IMR-90 (cell line): ENCODE results near the gene IL18R1. TPM values are rescaled to one million over a fixed set of nuclear protein-coding genes. Genes with fewer than 3 reads are reported as not detected.

Experiments
- ATAC-seq: fragments of 200-7000 bp; cut with Tn5 transposase; 2 replicates; pipeline ENCODE4 v1.9.1; 2020; ENCODE audit warnings: low read depth, mild to moderate bottlenecking, moderate library complexity
- BruUV-seq: library from RNA; stranded (reverse); fragments of 400-500 nt; replicated peaks from 2 replicates; lab custom pipeline; 2021; lab: Mats Ljungman, UMichigan
- CTCF ChIA-PET: fragments of 300-600 bp; formaldehyde crosslinking; extraction: SDS; loops from one replicate; lab custom pipeline; 2021; ENCODE audit warnings: antibody characterized with exemption; lab: Yijun Ruan, JAX
- POLR2A ChIA-PET: fragments of 300-600 bp; sonication (Branson Sonifier 250); formaldehyde crosslinking; loops from one replicate; lab custom pipeline; 2022; ENCODE audit warnings: antibody characterized with exemption; ENCODE audit not compliant: unreplicated experiment; lab: Charles Lee
- DNase-seq: peaks from one replicate; pipeline ENCODE4 v3.0.0; 2013
- H2AFZ ChIP-seq: replicated peaks from 2 replicates; pipeline ENCODE3; 2013; ENCODE audit warnings: low read length, mild to moderate bottlenecking; ENCODE audit not compliant: poor library complexity
- H2AK5ac ChIP-seq: 2 replicates; pipeline ENCODE4 v1.6.1; 2013; ENCODE audit warnings: low read depth, low read length, inconsistent platforms
- H2AK9ac ChIP-seq: replicated peaks from 2 replicates; pipeline ENCODE3; 2013; ENCODE audit warnings: mild to moderate bottlenecking, low read depth, low read length, moderate library complexity; ENCODE audit not compliant: poor library complexity
- H2BK120ac ChIP-seq: 2 replicates; pipeline ENCODE4 v1.6.1; 2013; ENCODE audit warnings: low read depth, low read length, inconsistent platforms
- H2BK15ac ChIP-seq: 3 replicates; pipeline ENCODE4 v1.6.1; 2013; ENCODE audit warnings: low read depth, low read length, inconsistent platforms
- H2BK20ac ChIP-seq: 2 replicates; pipeline ENCODE4 v1.6.1; 2013; ENCODE audit warnings: low read depth, mild to moderate bottlenecking, inconsistent platforms, low read length, moderate library complexity
- H2BK5ac ChIP-seq: 2 replicates; pipeline ENCODE4 v1.6.1; 2013; ENCODE audit warnings: mild to moderate bottlenecking, low read depth, low read length, inconsistent platforms; ENCODE audit not compliant: poor library complexity, severe bottlenecking
- H3K14ac ChIP-seq: replicated peaks from 2 replicates; pipeline ENCODE4 v1.6.1; 2013; ENCODE audit warnings: low read depth, low read length, inconsistent platforms
- H3K18ac ChIP-seq: 2 replicates; pipeline ENCODE4 v1.6.1; 2013; ENCODE audit warnings: low read depth, low read length, control low read depth
- H3K23ac ChIP-seq: 2 replicates; pipeline ENCODE4 v1.6.1; 2013; ENCODE audit warnings: low read depth, low read length, inconsistent platforms
- H3K27ac ChIP-seq: 2 replicates; pipeline ENCODE4 v1.5.1; 2013; ENCODE audit warnings: mild to moderate bottlenecking, control low read depth, low read length; ENCODE audit not compliant: insufficient read depth
- H3K27me3 ChIP-seq: 2 replicates; pipeline ENCODE4 v1.6.1; 2013; ENCODE audit warnings: low read length; ENCODE audit not compliant: control insufficient read depth, insufficient read depth
- H3K36me3 ChIP-seq: 2 replicates; pipeline ENCODE4 v1.6.1; 2013; ENCODE audit warnings: low read length, mixed read lengths; ENCODE audit not compliant: control insufficient read depth, insufficient read depth
- H3K4ac ChIP-seq: 2 replicates; pipeline ENCODE4 v1.6.1; 2013; ENCODE audit warnings: low read depth, low read length, inconsistent platforms
- H3K4me1 ChIP-seq: 2 replicates; pipeline ENCODE4 v1.6.1; 2013; ENCODE audit warnings: low read length, mixed read lengths; ENCODE audit not compliant: control insufficient read depth, insufficient read depth
- H3K4me2 ChIP-seq: 2 replicates; pipeline ENCODE4 v1.6.1; 2013; ENCODE audit warnings: low read depth, mild to moderate bottlenecking, control low read depth, low read length, moderate library complexity
- H3K4me3 ChIP-seq: 2 replicates; pipeline ENCODE4 v1.5.1; 2013; ENCODE audit warnings: low read depth, mild to moderate bottlenecking, control low read depth, low read length, moderate library complexity; ENCODE audit not compliant: insufficient read depth
- H3K56ac ChIP-seq: 2 replicates; pipeline ENCODE4 v1.6.1; 2013; ENCODE audit warnings: low read length, inconsistent platforms; ENCODE audit not compliant: insufficient read depth; ENCODE audit errors: extremely low read depth
- H3K79me1 ChIP-seq, 2 experiments: 2 replicates each; pipeline ENCODE4 v1.6.1; 2013; ENCODE audit warnings: low read length in 2 of 2, inconsistent platforms in 1 of 2, low read depth in 1 of 2
- H3K9ac ChIP-seq: 2 replicates; pipeline ENCODE4 v1.6.1; 2013; ENCODE audit warnings: low read depth, low read length, control low read depth
- H3K9me1 ChIP-seq: 2 replicates; pipeline ENCODE4 v1.6.1; 2013; ENCODE audit warnings: low read length, inconsistent platforms; ENCODE audit not compliant: insufficient read depth
- H3K9me3 ChIP-seq: 2 replicates; pipeline ENCODE4 v1.6.1; 2013; ENCODE audit warnings: low read length; ENCODE audit not compliant: control insufficient read depth, insufficient read depth
- H4K20me1 ChIP-seq: 2 replicates; pipeline ENCODE4 v1.6.1; 2013; ENCODE audit warnings: low read length, inconsistent platforms; ENCODE audit not compliant: insufficient read depth
- H4K5ac ChIP-seq: 2 replicates; pipeline ENCODE4 v1.6.1; 2013; ENCODE audit warnings: mild to moderate bottlenecking, low read depth, low read length, control low read depth
- H4K8ac ChIP-seq, 2 experiments: 2 replicates each; pipeline ENCODE4 v1.6.1; 2013; ENCODE audit warnings: low read depth in 2 of 2, low read length in 2 of 2, control low read depth in 1 of 2, inconsistent platforms in 1 of 2
- H4K91ac ChIP-seq: 2 replicates; pipeline ENCODE4 v1.6.1; 2013; ENCODE audit warnings: low read depth, low read length, inconsistent platforms; ENCODE audit not compliant: insufficient read depth
- CEBPB ChIP-seq: IDR thresholded peaks from 2 replicates; pipeline ENCODE4 v1.6.1; 2012; ENCODE audit warnings: low read depth, low read length, improper control_type of control experiment
- NFE2L2 ChIP-seq: fragments of 150-350 bp; IDR thresholded peaks from 2 replicates; pipeline ENCODE4 v1.6.1; 2016; ENCODE audit warnings: low read depth, mild to moderate bottlenecking, low read length
- RAD21 ChIP-seq: IDR thresholded peaks from 2 replicates; pipeline ENCODE4 v1.6.1; 2012; ENCODE audit warnings: low read length, improper control_type of control experiment
- SMC3 ChIP-seq: fragments of 150-350 bp; IDR thresholded peaks from 2 replicates; pipeline ENCODE4 v1.6.1; 2016; ENCODE audit warnings: low read depth, mild to moderate bottlenecking, antibody characterized with exemption, low read length, moderate library complexity
- WGBS, 2 experiments: methylation state at CpG; one replicate each; pipeline versions ENCODE4 v1.1.5 to v1.1.7; 2013; ENCODE audit warnings: missing lambda C conversion rate in 2 of 2; ENCODE audit not compliant: insufficient read length in 1 of 2; ENCODE audit errors: extremely low coverage in 2 of 2; 5-methylcytosine and 5-hydroxymethylcytosine counted together
- dilution Hi-C: fragments of 300-500 bp; cut with HindIII; formaldehyde crosslinking; loops from one replicate; pipeline ENCODE4 v1.14.3; 2018; ENCODE audit warnings: low sequenced_read_pairs; ENCODE audit not compliant: unreplicated experiment
- in situ Hi-C: fragments of 300-500 bp; cut with MboI; formaldehyde crosslinking; loops from 3 replicates; pipeline ENCODE4 v1.14.3; 2019; ENCODE audit warnings: low sequenced_read_pairs, inconsistent platforms, mixed read lengths
- intact Hi-C: fragments of 100-400 bp; cut with micrococcal nuclease; formaldehyde crosslinking; loops from 2 replicates; pipeline ENCODE4 v1.10.0; 2022
- polyA plus RNA-seq, 3 experiments: library from polyadenylated mRNA; depleted of rRNA; stranded (reverse); fragments of >200 nt; gene quantifications; 2 replicates each; pipeline ENCODE4 v1.2.3, GENCODE V29; 2012; ENCODE audit warnings: low replicate concordance in 1 of 3
- total RNA-seq: library from RNA; depleted of rRNA; stranded (reverse); fragments of >200 nt; gene quantifications from 2 replicates; pipeline ENCODE4 v1.2.3, GENCODE V29; 2012
- TF ChIP-seq, protein P1 (sequence below): conservative IDR thresholded peaks from 2 replicates; pipeline ENCODE4 v1.5.1; 2012; ENCODE audit warnings: mild to moderate bottlenecking, low read depth, low read length, improper control_type of control experiment

The IL18R1 gene
- total and polyA plus RNA-seq, 2 of the 4 experiments (the other 2 are of a cell fraction) = 0.18 to 0.24 TPM

DNA sequence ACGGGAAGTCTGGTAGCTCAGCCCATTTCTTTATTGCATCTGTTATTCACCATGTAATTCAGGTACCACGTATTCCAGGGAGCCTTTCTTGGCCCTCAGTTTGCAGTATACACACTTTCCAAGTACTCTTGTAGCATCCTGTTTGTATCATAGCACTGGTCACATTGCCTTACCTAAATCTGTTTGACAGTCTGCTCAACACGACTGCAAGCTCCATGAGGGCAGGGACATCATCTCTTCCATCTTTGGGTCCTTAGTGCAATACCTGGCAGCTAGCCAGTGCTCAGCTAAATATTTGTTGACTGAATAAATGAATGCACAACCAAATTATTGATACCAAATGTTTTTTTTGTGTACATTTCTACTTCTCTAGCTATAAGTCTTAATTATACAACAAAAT is 11.2 kb upstream of the IL18R1 start:
- no peak for ATAC-seq
- Histone ChIP-seq H4K8ac (no peak overlapping the region), H2BK5ac (no peak overlapping the region), H4K5ac (no peak overlapping the region), H2BK120ac (no peak overlapping the region), H2AK5ac (no peak overlapping the region), H3K4me1 (no peaks in the 10 kb centered on the region), H3K36me3 (no peaks in the 10 kb centered on the region), H3K9ac (no peak overlapping the region), H3K9me1 (no peaks in the 10 kb centered on the region), H2BK15ac (no peak overlapping the region), H3K18ac (no peak overlapping the region), H3K56ac (no peak overlapping the region), H2BK20ac (no peak overlapping the region), H3K4me2 (no peak overlapping the region), H3K27ac (no peak overlapping the region), H2AFZ (no peak overlapping the region), H3K27me3 (peaks cover 24% of the 10 kb centered on the region), H3K79me1 (no peaks in the 10 kb centered on the region), H4K20me1 (no peaks in the 10 kb centered on the region), H3K23ac (no peak overlapping the region), H3K14ac (no peak overlapping the region), H3K4ac (no peak overlapping the region), H4K91ac (no peak overlapping the region), H3K4me3 (no peak overlapping the region), H2AK9ac (no peak overlapping the region), H3K9me3 (no peaks in the 10 kb centered on the region)
- CTCF ChIA-PET = no interaction called here
- intact Hi-C loops = no loop called here
- POLR2A ChIA-PET = no interaction called here
- no peak for TF ChIP-seq NFE2L2
- TF ChIP-seq SMC3 = no peak
- TF ChIP-seq, protein P1, sequence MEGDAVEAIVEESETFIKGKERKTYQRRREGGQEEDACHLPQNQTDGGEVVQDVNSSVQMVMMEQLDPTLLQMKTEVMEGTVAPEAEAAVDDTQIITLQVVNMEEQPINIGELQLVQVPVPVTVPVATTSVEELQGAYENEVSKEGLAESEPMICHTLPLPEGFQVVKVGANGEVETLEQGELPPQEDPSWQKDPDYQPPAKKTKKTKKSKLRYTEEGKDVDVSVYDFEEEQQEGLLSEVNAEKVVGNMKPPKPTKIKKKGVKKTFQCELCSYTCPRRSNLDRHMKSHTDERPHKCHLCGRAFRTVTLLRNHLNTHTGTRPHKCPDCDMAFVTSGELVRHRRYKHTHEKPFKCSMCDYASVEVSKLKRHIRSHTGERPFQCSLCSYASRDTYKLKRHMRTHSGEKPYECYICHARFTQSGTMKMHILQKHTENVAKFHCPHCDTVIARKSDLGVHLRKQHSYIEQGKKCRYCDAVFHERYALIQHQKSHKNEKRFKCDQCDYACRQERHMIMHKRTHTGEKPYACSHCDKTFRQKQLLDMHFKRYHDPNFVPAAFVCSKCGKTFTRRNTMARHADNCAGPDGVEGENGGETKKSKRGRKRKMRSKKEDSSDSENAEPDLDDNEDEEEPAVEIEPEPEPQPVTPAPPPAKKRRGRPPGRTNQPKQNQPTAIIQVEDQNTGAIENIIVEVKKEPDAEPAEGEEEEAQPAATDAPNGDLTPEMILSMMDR = no peak
- TF ChIP-seq CEBPB = no peak
- no peak for TF ChIP-seq RAD21
- DNase-seq = no peak
- BruUV-seq = no TSS peak
- in situ Hi-C loops = no loop called here
- WGBS, 2 experiments = 90% methylated on average over 3 of the region's 3 CpGs; no CpG with 5 or more reads in 1 of the 2 experiments
- dilution Hi-C loops = no loop called here
